GM11168 (cell line): ENCODE measurements around the gene DHX36.

Experiments
- in situ Hi-C: fragments of 300-500 bp; cut with MboI; formaldehyde crosslinking; loops from one replicate; pipeline ENCODE4 v1.12.0; 2022; ENCODE audit warnings: low sequenced_read_pairs; ENCODE audit not compliant: unreplicated experiment

The DHX36 gene, protein sequence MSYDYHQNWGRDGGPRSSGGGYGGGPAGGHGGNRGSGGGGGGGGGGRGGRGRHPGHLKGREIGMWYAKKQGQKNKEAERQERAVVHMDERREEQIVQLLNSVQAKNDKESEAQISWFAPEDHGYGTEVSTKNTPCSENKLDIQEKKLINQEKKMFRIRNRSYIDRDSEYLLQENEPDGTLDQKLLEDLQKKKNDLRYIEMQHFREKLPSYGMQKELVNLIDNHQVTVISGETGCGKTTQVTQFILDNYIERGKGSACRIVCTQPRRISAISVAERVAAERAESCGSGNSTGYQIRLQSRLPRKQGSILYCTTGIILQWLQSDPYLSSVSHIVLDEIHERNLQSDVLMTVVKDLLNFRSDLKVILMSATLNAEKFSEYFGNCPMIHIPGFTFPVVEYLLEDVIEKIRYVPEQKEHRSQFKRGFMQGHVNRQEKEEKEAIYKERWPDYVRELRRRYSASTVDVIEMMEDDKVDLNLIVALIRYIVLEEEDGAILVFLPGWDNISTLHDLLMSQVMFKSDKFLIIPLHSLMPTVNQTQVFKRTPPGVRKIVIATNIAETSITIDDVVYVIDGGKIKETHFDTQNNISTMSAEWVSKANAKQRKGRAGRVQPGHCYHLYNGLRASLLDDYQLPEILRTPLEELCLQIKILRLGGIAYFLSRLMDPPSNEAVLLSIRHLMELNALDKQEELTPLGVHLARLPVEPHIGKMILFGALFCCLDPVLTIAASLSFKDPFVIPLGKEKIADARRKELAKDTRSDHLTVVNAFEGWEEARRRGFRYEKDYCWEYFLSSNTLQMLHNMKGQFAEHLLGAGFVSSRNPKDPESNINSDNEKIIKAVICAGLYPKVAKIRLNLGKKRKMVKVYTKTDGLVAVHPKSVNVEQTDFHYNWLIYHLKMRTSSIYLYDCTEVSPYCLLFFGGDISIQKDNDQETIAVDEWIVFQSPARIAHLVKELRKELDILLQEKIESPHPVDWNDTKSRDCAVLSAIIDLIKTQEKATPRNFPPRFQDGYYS

DNA sequence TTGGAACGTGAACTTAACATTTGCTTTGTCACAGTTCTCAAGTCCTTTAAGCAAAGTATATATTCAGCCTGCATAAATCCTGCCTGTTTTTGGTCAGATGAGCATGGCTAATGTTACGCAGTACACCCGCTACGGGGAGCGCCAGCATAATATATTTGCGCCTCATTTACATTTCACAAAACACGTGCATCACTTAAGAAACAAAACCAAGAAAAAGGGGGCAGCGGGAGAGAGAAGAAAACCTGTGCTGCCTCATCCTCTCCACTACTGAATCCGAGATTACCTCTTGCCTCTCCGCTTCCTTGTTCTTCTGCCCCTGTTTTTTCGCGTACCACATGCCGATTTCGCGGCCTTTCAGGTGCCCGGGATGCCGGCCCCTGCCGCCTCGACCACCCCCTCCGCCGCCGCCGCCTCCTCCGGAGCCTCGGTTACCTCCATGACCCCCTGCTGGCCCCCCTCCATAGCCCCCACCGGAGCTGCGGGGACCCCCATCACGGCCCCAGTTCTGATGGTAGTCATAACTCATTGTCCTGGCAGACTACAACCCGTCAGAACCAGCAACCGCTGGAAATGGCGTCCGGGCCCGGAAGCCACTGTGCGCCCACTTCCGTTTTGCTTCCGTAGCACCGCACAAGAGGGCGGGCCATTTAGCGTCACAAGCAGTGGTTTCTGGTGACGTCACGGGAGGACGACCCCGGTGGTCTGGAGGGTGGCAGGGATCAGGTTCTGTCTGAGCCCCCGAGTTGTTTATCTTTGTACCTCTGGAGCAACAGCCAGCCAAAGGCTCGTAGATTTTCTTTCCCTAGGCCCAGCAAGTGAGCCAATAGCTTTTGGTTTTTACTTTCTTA lies at the start of gene DHX36:
TSS of gene DHX36 (minus strand) at position 597 of the 848 bp plus-strand sequence. CDS start at position 526, 71 bp downstream.
- in situ Hi-C loops: no loop called here

DNA sequence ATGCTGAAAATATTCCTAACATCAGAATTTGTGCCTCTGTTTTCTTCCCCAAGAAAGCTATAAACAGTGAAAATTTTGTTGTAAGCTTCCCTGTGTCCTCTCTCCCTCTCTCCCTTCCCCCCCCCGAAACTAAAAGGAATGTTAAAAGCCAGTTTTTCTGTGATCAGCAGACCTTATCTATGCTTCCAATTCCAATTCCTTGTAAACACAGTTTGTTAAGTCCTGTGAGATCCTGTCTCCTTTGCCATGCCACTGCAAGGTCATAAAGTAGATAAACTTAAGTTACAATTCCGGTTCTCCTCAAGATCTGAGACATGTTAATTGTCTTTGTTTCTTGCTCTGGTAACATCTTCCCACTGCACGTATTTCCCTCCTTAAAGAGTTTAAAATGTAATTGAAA lies 42.9 kb upstream of the DHX36 start:
- in situ Hi-C loops: no loop called here

DNA sequence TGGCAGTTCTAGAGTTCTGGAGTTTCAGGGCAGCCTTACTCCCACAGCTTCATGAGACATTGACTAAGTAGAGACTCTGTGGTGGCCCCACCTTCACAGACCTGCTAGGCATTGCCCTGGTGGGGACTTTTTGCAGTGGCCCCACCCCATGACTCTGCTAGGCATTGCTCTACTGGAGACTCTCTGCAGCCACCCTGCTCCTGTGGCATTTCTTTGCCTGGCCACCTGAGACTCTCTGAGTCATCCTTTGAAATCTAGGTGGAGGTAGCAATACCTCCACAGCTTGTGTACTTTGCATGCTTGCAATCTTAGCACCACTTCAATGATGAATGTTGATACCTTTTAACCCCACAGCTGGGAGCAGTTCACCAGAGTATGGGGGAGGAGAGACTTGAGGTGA lies 40.6 kb upstream of the DHX36 start:
- in situ Hi-C loops: no loop called here

DNA sequence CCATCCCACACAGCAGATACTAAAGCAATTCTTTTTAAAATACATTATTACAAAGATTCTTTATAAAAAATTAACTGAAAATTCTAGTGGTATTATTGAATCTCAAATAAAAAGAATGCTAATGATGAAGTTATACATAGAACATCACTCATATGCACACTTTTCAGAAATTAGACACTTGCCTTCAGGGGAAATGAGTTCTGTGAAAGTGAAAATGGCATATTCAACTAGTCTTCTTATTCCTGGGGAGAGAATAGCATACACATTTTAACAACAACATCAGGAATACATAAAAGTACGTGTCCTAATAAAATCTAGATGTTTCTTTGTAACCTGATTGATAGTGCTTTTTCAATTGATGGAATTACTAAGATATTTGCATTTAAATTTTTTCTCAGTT lies 36.8 kb upstream of the DHX36 start:
- in situ Hi-C loops: no loop called here

DNA sequence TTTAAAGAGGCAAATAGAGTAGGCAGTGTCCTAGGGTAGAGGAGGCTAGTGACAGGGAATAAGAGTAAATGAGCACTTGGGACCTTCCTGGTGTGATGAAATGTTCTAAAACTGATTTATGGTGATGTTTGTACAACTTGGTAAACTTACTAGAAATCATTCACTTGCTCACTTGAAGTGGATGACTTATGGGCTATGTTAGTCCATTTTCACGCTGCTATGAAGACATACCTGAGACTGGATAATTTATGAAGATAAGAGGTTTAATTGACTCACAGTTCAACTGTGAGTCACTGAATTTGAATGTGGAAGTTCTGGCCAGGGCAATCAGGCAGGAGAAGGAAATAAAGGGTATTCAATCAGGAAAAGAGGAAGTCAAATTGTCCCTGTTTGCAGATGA lies 31.7 kb upstream of the DHX36 start:
- in situ Hi-C loops: no loop called here

DNA sequence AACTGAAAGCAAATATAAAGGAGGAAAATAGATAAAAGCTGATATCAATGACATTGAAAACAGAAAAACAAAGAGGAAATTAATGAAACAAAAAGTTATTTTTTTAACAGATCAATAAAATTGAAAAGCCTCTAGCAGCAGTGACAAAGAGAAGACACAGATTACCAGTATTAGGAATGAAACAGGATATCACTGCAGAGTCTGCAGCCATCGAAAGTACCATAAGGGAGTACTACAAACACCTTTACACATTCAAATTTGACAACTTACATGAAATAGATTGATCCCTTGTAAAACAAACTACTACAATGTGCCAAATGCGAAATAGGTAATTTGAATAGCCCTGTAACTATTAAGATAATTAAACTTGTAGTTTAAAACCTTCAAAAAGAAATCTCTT lies 24.9 kb upstream of the DHX36 start:
- in situ Hi-C loops: loop anchor here (25.0 kb wide), 1 partner anchor 1363 kb away; no protein-coding TSS in a partner anchor

DNA sequence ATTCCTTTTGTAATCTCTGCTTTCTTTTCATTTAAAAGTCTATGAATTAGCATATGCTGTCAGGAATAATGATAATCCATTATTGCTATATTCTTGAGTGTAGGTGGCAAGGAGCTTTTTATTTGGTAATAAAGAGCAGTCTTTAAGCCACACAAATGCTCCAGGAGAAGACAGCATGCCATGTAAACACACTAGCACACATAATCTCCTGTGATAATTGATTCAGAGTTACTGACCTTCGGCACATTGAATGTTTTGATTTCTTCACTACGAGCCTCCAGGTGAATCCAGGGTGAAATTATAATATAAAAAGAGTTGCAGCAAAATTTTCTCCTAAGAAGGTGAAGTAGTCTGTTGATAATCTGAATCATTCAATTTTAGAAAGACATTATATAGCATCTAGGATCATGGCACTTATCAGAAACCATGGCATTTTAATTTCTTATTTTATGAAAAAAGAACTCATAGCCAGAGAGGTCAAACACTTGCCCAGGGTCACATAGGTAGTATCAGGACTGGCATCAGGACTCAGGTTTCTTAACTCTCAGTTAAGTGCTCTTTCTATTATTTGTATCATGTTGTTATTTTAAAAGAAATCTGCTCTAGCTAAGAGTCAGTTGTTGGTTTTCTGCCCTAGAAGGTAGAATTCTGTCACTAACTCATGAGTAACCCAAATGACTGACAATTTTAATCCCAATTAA lies 21.3 kb upstream of the DHX36 start:
- in situ Hi-C loops: loop anchor here (25.0 kb wide), 1 partner anchor 1367 kb away; no protein-coding TSS in a partner anchor

DNA sequence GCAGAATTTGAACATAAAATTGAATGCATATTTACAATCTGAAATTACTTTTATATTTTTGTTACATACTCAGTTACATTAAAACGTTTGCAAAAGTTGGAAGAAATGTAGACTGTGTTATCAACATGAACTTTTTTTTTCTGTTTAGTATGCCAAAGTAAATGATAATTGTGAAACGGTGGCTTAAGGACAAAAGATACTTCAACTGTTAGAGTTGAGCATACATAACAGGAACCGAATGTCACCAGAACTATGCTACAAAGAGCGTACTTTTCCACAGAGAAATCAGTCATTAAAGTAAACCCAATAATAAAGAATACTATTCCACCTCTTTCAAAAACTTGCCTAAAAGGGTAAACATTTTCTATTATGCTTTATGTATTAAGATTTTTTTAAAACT lies 14.3 kb upstream of the DHX36 start:
- in situ Hi-C loops: loop anchor here (25.0 kb wide), 1 partner anchor 1374 kb away; no protein-coding TSS in a partner anchor

DNA sequence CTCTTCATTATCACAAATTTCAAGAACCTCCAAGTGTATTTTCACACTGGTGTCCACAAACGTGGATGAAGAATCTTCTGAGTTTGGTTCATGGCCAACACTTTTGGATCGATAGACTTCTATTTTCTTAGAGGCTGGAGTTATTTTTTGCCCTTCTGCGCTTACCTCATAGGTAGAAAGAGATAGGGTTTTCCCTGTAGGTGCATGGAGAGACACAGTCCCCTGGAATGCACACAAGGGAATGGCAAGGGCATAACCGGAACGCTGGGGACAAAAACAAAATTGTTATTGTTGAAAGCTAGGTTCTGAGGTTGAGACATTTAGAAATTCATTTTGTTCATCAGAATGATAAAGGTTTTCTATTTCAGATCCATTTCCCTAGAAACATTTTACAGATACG lies 13.7 kb upstream of the DHX36 start:
- in situ Hi-C loops: loop anchor here (25.0 kb wide), 1 partner anchor 1374 kb away; no protein-coding TSS in a partner anchor

DNA sequence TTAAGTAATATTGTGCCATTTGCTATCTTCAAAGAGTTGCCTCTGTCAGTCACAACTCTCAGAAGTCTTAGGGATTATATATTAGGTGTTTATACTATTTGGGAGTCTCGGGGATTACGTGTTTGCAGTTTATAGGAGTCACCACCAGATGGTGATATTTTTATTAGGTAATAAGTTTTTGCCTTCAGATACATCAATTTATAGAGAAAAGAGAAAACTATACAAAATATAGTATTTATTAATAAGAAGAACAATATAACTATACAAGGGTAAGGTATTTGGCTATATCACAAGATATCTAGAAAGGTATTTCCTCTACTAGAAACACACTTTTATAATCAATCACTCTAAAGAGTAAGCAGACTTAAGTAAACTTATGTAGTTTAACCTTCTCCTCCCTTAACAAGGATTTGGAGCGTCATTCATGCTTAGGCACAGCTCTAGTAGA lies 10.7 kb upstream of the DHX36 start:
- in situ Hi-C loops: loop anchor here (25.0 kb wide), 1 partner anchor 1377 kb away; no protein-coding TSS in a partner anchor

DNA sequence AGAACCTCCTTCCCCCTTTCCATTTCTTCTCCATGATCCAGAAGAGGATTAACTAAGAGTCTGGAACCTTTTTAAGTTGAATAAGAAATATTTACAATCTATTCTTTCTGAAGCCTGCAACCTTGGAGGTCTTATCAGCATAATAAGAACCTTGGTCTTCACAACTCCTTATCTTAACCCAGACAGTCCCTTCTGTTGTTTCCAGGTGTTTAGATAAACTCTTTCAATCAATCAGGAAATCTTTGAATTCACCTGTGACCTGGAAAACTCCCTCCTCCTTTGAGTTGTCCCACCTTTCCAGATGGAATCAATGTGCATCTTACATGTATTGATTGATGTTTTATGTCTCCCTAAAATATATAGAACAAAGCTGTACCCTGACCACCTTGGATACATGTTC lies 3.6 kb upstream of the DHX36 start:
- in situ Hi-C loops: loop anchor here (25.0 kb wide), 1 partner anchor 1384 kb away; no protein-coding TSS in a partner anchor

DNA sequence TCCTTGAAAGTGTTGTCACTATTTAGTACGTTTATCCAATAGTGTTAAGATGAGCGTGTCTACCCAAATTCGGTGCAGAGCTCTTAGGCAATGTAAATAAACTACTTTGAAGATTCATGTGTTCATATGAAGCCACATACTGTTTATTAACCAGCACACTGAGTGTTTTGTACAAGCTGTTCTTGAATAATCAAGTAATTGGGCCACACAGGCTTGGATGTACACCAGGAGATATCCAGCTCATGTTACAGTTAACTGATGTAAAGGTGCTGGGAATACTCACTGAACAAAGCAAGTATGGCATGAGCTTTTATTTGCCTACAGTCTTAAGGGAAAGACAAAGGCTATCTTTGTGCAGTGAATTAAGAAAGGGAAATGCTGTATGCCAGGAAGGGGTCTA lies 632 bp upstream of the DHX36 start:
- in situ Hi-C loops: loop anchor here (25.0 kb wide), 1 partner anchor 1387 kb away; no protein-coding TSS in a partner anchor

DNA sequence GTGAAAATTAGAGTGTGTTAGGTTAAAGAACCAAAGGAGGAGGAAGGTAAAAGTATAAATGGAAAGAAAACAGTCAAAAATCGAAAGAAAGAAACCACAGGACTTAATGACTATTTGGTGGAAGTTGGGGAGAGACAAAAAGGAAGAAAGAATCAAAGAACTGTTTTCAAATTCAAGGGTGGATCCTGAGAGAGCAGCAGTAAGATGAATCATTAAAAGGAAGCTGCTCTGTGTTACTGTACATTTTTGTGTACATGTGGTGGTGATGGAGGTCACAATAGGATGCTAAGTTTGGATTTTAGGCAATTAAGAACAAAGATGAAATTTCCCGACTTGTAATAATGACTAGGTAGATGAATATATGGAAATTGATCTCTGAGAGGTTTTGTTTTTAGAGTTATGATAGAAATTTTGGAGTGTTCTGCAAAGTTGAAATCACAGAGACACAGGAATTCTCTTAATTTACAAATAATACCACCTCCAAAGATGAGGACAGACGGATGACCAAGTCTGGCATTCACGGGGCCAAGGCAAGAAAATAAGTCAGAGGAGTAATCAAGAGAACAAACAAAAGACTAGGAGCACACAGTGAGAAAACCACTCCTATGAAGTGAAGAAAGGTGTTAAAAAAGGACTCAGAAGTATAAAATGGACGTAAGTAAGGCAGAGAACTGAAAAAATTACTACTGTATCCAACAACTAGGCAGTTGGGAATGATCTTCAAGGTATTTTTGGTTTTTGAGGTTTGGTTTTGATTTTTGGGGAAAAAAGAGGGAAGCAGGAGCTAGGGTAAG lies 7.1 kb downstream of the DHX36 start:
- in situ Hi-C loops: no loop called here

DNA sequence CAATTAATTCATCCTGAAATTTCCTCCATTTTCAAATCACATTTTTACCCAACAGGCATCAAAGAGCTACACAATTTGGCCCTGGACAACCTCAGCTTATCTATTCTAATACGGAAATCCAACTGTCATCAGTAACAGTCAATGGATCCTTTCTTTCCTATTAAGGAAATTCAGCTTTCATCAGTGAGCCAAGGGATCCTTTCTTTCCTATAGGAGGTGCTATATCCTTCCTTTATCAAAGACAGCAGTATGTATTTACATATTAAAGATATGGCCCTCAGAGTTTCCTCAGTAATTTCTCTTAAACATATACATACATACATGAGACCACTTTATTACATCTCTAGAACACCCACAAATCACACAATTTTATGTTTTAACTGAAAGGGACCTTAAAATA lies 10.1 kb downstream of the DHX36 start:
- in situ Hi-C loops: no loop called here

DNA sequence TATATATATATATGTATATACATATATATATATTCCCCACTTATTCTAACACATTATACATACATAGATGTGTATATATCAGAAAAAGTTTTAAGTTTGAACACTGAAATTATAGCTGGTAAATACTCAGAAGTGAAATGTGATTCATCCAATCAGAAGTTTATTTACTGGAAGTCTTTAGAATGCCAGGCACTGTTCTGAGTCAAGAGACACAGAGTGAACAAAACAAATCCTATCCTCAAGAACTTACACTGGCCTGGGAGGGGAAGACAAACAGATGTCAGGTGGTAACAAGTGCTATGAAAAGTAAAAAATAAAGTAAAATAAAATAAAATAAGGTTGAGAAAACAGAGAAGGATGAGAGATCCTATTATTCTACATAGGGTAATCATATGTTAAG lies 13.4 kb downstream of the DHX36 start:
- in situ Hi-C loops: no loop called here

DNA sequence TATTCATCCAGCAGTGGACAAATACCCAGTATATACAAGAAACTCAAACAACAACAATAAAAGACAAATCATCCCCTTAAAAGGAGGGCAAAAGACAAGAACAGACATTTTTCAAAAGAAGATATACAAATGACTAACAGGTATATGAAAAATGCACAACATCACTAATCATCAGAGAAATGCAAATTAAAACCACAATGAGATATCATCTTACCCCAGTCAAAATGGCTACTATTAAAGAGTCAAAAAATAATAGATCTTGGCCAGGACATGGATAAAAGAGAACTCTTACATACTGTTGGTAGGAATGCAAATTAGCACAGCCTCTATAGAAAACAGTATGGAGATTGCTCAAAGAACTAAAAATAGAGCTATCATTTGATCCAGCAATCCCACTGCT lies 16.9 kb downstream of the DHX36 start:
- in situ Hi-C loops: no loop called here

DNA sequence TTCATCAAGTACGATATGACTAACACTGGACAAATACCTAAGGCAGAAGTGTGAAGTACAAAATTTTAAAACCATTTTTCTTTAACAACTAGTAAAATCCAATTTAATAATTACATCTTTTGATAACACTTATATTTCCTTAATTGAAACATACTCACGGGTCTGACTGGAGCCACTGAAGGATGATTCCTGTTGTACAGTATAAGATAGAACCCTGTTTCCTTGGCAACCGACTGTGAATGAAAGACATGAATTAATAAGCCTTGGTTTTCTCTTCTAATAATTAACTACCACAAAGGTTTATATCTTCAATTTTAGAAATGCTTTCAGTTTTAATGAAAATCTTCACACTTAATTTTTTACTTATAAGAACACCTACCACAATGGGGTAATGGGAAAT lies 19.4 kb downstream of the DHX36 start:
- in situ Hi-C loops: no loop called here

DNA sequence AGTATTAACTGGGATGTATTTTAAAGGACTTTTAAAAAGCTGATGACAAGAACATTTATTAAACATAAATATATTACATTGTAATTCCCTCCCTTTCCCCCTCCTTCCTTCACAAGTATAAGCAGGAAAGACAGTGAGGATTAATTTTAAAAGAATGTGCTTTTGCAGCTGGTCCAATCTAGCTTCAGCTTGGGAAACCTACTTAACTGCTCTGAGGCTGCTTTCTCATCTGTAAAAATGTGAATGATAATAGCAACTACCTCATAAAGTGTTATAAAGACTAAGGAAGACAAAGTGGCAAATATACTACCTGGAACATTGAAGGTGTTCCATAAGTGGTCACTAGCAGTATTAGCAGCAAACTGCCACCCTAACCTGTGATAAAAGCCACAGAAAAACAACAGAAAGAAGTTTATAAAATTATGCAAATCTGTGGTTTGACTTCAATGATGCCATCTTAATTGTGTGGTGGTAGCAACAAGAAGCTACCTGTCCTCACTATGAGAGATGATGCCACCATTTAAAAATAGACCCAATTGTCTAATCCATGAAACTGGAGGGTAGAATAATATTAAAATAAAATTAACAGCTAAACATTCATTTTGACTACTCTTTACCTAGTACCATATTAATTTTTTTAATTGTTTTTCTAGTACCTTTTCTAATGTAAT lies 20.0 kb downstream of the DHX36 start:
- in situ Hi-C loops: no loop called here
